AG04450 (cell line): ENCODE measurements around the gene RELN. TPM values are rescaled to one million over a fixed set of nuclear protein-coding genes. Genes with fewer than 3 reads are reported as not detected.

ENCODE experiments used
- CTCF ChIA-PET: fragments of 300-600, 350-600 bp; formaldehyde crosslinking; extraction: SDS; loops from one replicate; lab custom pipeline; 2022; ENCODE audit warnings: antibody characterized with exemption, inconsistent platforms; lab: Charles Lee
- POLR2A ChIA-PET: fragments of 350-600 bp; formaldehyde crosslinking; extraction: SDS; loops from one replicate; lab custom pipeline; 2021; ENCODE audit warnings: antibody characterized with exemption, inconsistent platforms; lab: Yijun Ruan, JAX
- DNase-seq: peaks from one replicate; pipeline ENCODE4 v3.0.0-alpha.2; 2011; ENCODE audit warnings: low read depth, low spot score
- H3K27ac ChIP-seq: one replicate; pipeline ENCODE4 v1.5.1; 2012; ENCODE audit warnings: low read depth, low read length, control low read depth
- H3K27me3 ChIP-seq: one replicate; pipeline ENCODE4 v1.6.0; 2012; ENCODE audit warnings: low read length; ENCODE audit not compliant: control insufficient read depth, insufficient read depth
- H3K4me3 ChIP-seq: 2 replicates; pipeline ENCODE4 v1.5.1; 2011; ENCODE audit warnings: mild to moderate bottlenecking, low read depth, low read length, control low read depth
- H3K9me3 ChIP-seq: 2 replicates; pipeline ENCODE4 v1.5.1; 2012; ENCODE audit warnings: low read length; ENCODE audit not compliant: control insufficient read depth, insufficient read depth
- polyA plus RNA-seq: library from polyadenylated mRNA; depleted of rRNA; stranded (reverse); fragments of >200 nt; gene quantifications from 2 replicates; pipeline ENCODE4 v1.2.3, GENCODE V29; 2011
- TF ChIP-seq, protein P1 (sequence below): IDR thresholded peaks from 2 replicates; pipeline ENCODE4 v1.5.1; 2011; ENCODE audit warnings: low read depth, low read length, control low read depth, inconsistent platforms

RELN gene
- polyA plus RNA-seq, 1 experiment = 7.6 TPM

DNA sequence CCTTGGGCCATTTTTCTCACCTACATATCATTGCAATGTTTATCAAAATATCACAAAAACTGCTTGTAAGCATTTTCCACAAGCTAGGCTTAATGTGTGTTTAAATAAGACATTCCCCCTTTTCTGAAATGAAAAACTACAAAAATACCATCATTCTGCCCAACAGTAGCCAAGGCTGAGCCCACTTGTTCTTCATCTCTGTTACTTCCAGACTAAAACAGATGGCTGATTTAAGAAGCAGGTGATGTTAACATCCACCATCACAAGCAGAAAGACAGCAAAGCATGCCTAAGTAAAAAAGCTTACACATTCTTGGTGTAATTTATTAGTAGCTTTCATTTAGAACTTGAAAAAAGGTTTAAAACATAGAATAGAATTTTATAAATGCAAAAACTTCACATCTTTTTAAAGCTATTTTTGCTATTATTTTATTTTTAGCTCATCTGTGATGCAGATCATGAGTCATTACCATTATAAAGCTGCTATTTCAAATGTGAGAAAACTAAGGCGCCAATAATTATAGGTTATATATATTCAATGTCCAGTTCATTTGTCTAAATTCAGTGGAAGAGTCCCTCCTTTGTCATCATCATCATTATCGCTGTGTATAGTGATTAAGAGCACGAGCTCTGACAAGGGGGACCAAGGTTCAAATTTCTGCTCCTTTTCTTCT, 109.4 kb downstream of the RELN start:
- ChIA-PET POLR2A (no interaction called here), CTCF (no interaction called here)
- no peak overlapping the region for H3K4me3 ChIP-seq
- DNase-seq = no peak
- no peaks in the 10 kb centered on the region for H3K27me3 ChIP-seq
- no peak overlapping the region for H3K27ac ChIP-seq
- H3K9me3 ChIP-seq = no peaks in the 10 kb centered on the region
- TF ChIP-seq, protein P1, sequence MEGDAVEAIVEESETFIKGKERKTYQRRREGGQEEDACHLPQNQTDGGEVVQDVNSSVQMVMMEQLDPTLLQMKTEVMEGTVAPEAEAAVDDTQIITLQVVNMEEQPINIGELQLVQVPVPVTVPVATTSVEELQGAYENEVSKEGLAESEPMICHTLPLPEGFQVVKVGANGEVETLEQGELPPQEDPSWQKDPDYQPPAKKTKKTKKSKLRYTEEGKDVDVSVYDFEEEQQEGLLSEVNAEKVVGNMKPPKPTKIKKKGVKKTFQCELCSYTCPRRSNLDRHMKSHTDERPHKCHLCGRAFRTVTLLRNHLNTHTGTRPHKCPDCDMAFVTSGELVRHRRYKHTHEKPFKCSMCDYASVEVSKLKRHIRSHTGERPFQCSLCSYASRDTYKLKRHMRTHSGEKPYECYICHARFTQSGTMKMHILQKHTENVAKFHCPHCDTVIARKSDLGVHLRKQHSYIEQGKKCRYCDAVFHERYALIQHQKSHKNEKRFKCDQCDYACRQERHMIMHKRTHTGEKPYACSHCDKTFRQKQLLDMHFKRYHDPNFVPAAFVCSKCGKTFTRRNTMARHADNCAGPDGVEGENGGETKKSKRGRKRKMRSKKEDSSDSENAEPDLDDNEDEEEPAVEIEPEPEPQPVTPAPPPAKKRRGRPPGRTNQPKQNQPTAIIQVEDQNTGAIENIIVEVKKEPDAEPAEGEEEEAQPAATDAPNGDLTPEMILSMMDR = no peak

DNA sequence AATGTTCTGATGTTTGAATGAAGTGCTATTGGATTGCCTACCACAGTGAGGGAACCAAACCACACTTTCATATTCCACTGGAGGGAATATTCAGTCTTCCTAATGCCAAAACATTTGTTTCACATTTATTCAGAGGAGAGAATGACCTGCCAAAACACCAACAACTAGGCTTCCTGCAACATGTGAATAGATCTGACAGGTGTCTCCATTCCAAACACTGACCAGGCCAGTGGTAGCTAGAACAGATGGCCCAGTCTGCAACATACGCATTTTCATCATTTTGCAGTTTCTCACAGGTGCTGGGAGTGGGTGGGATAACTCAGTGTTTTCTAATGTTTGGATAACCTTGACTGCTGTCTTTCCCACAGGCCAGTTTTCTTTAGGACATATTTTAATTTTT, 110.0 kb downstream of the RELN start:
- TF ChIP-seq, protein P1 = no peak
- H3K27me3 ChIP-seq = no peaks in the 10 kb centered on the region
- ChIA-PET CTCF (no interaction called here), POLR2A (no interaction called here)
- H3K4me3 ChIP-seq = no peak overlapping the region
- no peak for DNase-seq
- no peak overlapping the region for H3K27ac ChIP-seq
- H3K9me3 ChIP-seq = no peaks in the 10 kb centered on the region

DNA sequence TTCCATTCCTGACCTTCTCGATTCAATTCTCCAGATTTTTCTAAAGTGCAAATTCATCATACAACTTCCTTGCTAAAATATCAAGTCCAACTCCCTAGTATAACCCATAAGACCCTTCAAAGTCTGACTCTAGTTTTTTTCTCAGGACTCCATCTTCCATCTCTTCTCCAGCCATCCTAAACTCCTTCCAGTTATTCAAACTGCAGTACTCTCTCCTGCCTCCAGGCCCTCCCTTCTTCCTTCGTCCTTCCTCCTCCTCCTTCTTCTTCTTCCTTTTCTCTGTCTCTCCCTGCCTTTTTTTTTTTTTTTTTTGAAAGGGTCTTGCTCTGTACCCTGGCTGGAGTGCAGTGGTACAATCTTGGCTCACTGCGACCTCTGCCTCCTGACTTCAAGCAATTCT, 111.9 kb downstream of the RELN start:
- ChIA-PET CTCF (interaction anchor here (1.3 kb wide), 1 partner anchor 9 kb away, joined by 4 read pairs; no protein-coding TSS in a partner anchor), POLR2A (no interaction called here)
- Histone ChIP-seq H3K27ac (no peak overlapping the region), H3K4me3 (no peak overlapping the region), H3K9me3 (no peaks in the 10 kb centered on the region), H3K27me3 (no peaks in the 10 kb centered on the region)
- TF ChIP-seq, protein P1 = no peak
- DNase-seq = no peak

DNA sequence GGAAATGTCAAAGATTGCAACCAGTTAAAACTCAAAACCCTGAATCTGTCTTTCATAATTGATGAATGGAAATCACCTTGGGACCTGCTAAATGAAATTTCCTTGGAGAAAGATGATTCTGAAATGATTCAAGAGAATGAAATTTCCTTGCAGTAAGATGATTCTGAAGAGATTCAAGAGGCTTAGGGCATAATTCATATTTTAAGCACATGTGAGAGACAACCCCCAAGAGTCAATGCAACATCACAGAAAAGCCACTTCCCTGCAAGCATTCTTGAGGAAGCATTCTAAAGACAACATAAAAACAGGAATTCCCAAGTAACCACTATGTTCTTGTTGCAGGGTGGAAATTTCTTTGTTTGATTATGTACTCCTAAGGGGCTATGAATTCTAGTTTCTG, 113.7 kb downstream of the RELN start:
- no peak for DNase-seq
- Histone ChIP-seq H3K4me3 (no peak overlapping the region), H3K9me3 (no peaks in the 10 kb centered on the region), H3K27ac (no peak overlapping the region), H3K27me3 (no peaks in the 10 kb centered on the region)
- POLR2A ChIA-PET = no interaction called here
- CTCF ChIA-PET = no interaction called here
- TF ChIP-seq, protein P1 = no peak

DNA sequence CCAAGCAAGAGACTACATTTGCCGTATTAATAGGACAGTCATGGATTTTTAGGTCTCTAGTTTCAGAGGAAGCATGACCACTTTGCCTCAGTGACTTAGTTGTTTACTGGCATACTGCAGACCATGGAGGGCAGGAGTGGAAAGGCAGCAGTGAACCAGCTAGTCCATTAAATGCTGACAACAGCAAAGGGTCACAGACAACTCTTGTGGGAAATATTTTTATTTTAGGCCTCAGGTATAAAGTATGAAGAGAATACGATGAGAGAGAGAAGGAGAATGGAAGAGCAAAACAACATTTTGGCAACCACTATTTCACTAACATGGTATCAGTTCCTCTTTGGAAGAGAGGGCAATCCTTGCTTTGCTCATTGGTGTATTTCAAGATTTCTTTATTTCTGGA, 118.0 kb downstream of the RELN start:
- Histone ChIP-seq H3K27ac (no peak overlapping the region), H3K9me3 (no peaks in the 10 kb centered on the region), H3K27me3 (no peaks in the 10 kb centered on the region), H3K4me3 (no peak overlapping the region)
- DNase-seq = no peak
- TF ChIP-seq, protein P1 = no peak
- CTCF ChIA-PET = no interaction called here
- POLR2A ChIA-PET = no interaction called here
